Measurements from ENCODE around the gene RPSA. TPM values are rescaled to one million over a fixed set of nuclear protein-coding genes. Genes with fewer than 3 reads are reported as not detected.

RPSA gene
- total and polyA plus RNA-seq, 2 of the 4 experiments (the other 2 are of a cell fraction), result 1,415 to 2,710 TPM

GRCh38 chr3:39405687-39406367, 693 bp upstream of the RPSA start:
- Histone ChIP-seq H4K5ac (ENCODE audit: low read depth, low read length) (no peak overlapping the region), H2BK20ac (ENCODE audit: low read depth, low read length) (no peak overlapping the region), H3K14ac (replicated peaks; ENCODE audit: low read depth, low read length) (peak overlapping the region; percentile 62; the same call in 1 of the 2 replicates), H3K23ac (ENCODE audit: low read depth, low read length) (peak overlapping the region; percentile 61; the same call in 1 of the 2 replicates), H3K18ac (ENCODE audit: low read depth, low read length) (no peak overlapping the region), H4K8ac (ENCODE audit: low read depth in 2 of 2, low read length in 2 of 2) (peak overlapping the region; percentile 77 to 97), H2AFZ (replicated peaks; ENCODE audit: low read length, poor library complexity) (peak overlapping the region; percentile 90), H4K91ac (ENCODE audit: insufficient read depth, low read depth, low read length) (no peak overlapping the region), H3K9me3 (ENCODE audit: control insufficient read depth, insufficient read depth, low read length) (no peaks in the 10 kb centered on the region), H3K56ac (ENCODE audit: extremely low read depth, insufficient read depth, low read length) (peak overlapping the region; percentile 50; the same call in 1 of the 2 replicates), H3K9me1 (ENCODE audit: insufficient read depth, low read length) (peaks cover 8% of the 10 kb centered on the region; the same call in 1 of the 2 replicates), H3K27ac (ENCODE audit: insufficient read depth, low read length) (peak overlapping the region; percentile 65), H2AK5ac (ENCODE audit: low read depth, low read length) (no peak overlapping the region), H2BK120ac (ENCODE audit: low read depth, low read length) (no peak overlapping the region), H3K4me3 (ENCODE audit: insufficient read depth, low read depth, low read length) (peak overlapping the region; percentile 55), H3K79me1 (ENCODE audit: low read depth in 1 of 2, low read length in 2 of 2) (peaks cover 18 to 29% of the 10 kb centered on the region in 2 experiments), H3K9ac (ENCODE audit: low read depth, low read length) (peak overlapping the region; percentile 84), H3K4ac (ENCODE audit: low read depth, low read length) (peak overlapping the region; percentile 79; the same call in 1 of the 2 replicates), H2BK5ac (ENCODE audit: low read depth, low read length, poor library complexity, severe bottlenecking) (no peak overlapping the region), H2BK15ac (ENCODE audit: low read depth, low read length) (no peak overlapping the region), H3K4me2 (ENCODE audit: low read depth, low read length) (peak overlapping the region; percentile 55), H3K4me1 (ENCODE audit: control insufficient read depth, insufficient read depth, low read length) (peaks cover 2% of the 10 kb centered on the region; the same call in 1 of the 2 replicates), H3K36me3 (ENCODE audit: control insufficient read depth, insufficient read depth, low read length) (peaks cover 23% of the 10 kb centered on the region), H3K27me3 (ENCODE audit: control insufficient read depth, insufficient read depth, low read length) (no peaks in the 10 kb centered on the region), H4K20me1 (ENCODE audit: insufficient read depth, low read length) (peaks cover 28% of the 10 kb centered on the region), H2AK9ac (replicated peaks; ENCODE audit: low read depth, low read length, poor library complexity) (no peak overlapping the region)
- dilution Hi-C loops (cut with HindIII; ENCODE audit: low sequenced_read_pairs, unreplicated experiment), result no loop called here
- no CpG with 5 or more reads among the region's 13 CpGs for WGBS, 2 experiments (ENCODE audit: extremely low coverage in 2 of 2, insufficient read length in 1 of 2)
- POLR2A ChIA-PET (ENCODE audit: unreplicated experiment), result no interaction called here
- intact Hi-C loops (cut with micrococcal nuclease), result loop anchor here (1.0 kb wide), 1 partner anchor 22 kb away; no protein-coding TSS in a partner anchor
- in situ Hi-C loops (cut with MboI; ENCODE audit: low sequenced_read_pairs), result no loop called here
- no TSS peak for BruUV-seq (replicated peaks)
- no peak for ATAC-seq (ENCODE audit: low read depth)
- no peak for DNase-seq
- no peak for TF ChIP-seq USF2 (IDR thresholded peaks at IDR 0.05; ENCODE audit: low read depth, low read length)
- no peak for TF ChIP-seq SMC3 (IDR thresholded peaks at IDR 0.05; ENCODE audit: low read depth, low read length)
- no peak for TF ChIP-seq MXI1 (IDR thresholded peaks at IDR 0.05; ENCODE audit: borderline replicate concordance, low read depth, low read length)
- no peak for TF ChIP-seq POLR2A (IDR thresholded peaks at IDR 0.05; ENCODE audit: low read depth, low read length)
- TF ChIP-seq, protein P1, sequence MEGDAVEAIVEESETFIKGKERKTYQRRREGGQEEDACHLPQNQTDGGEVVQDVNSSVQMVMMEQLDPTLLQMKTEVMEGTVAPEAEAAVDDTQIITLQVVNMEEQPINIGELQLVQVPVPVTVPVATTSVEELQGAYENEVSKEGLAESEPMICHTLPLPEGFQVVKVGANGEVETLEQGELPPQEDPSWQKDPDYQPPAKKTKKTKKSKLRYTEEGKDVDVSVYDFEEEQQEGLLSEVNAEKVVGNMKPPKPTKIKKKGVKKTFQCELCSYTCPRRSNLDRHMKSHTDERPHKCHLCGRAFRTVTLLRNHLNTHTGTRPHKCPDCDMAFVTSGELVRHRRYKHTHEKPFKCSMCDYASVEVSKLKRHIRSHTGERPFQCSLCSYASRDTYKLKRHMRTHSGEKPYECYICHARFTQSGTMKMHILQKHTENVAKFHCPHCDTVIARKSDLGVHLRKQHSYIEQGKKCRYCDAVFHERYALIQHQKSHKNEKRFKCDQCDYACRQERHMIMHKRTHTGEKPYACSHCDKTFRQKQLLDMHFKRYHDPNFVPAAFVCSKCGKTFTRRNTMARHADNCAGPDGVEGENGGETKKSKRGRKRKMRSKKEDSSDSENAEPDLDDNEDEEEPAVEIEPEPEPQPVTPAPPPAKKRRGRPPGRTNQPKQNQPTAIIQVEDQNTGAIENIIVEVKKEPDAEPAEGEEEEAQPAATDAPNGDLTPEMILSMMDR (conservative IDR thresholded peaks at IDR 0.05; ENCODE audit: low read depth, low read length), result no peak
- TF ChIP-seq NFE2L2 (IDR thresholded peaks at IDR 0.05; ENCODE audit: low read depth, low read length), result no peak
- no peak for TF ChIP-seq CEBPB (IDR thresholded peaks at IDR 0.05; ENCODE audit: low read depth, low read length)
- TF ChIP-seq, protein P2, sequence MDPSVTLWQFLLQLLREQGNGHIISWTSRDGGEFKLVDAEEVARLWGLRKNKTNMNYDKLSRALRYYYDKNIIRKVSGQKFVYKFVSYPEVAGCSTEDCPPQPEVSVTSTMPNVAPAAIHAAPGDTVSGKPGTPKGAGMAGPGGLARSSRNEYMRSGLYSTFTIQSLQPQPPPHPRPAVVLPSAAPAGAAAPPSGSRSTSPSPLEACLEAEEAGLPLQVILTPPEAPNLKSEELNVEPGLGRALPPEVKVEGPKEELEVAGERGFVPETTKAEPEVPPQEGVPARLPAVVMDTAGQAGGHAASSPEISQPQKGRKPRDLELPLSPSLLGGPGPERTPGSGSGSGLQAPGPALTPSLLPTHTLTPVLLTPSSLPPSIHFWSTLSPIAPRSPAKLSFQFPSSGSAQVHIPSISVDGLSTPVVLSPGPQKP (IDR thresholded peaks at IDR 0.05; ENCODE audit: borderline replicate concordance, low read depth, low read length), result no peak
- CTCF ChIA-PET, result interaction anchor here (0.6 kb wide), 1 partner anchor 1156 kb away, joined by 5 read pairs; no protein-coding TSS in a partner anchor
